ENCODE results near the gene ATP6AP1. TPM values are rescaled to one million over a fixed set of nuclear protein-coding genes. Genes with fewer than 3 reads are reported as not detected.
A peak's percentile ranks its signal among the peaks of the same experiment; 100 is the strongest.

Gene ATP6AP1
- total RNA-seq, 1 donor from 2014 or later: 153 TPM

GRCh38 chrX:154481911-154482601 is 53.6 kb downstream of the ATP6AP1 start:
- Histone ChIP-seq H3K36me3 (ENCODE audit: insufficient read depth, low read length) (no peaks in the 10 kb centered on the region), H3K4me3 (ENCODE audit: insufficient read depth, low read depth, low read length) (no peak overlapping the region), H3K27ac (ENCODE audit: low read depth, low read length) (no peak overlapping the region), H3K27me3 (ENCODE audit: insufficient read depth, low read length) (no peaks in the 10 kb centered on the region), H2AFZ (ENCODE audit: low read depth, low read length) (no peak overlapping the region), H3K9ac (ENCODE audit: low read length) (no peak overlapping the region), H3K4me2 (ENCODE audit: low read length) (no peak overlapping the region), H3K9me3 (ENCODE audit: insufficient read depth, low read depth, low read length) (no peaks in the 10 kb centered on the region), H4K20me1 (ENCODE audit: insufficient read depth, low read length) (no peaks in the 10 kb centered on the region), H3K79me2 (ENCODE audit: insufficient read depth, low read length) (peaks cover 12% of the 10 kb centered on the region), H3K4me1 (ENCODE audit: insufficient read depth, low read length) (peaks cover 9% of the 10 kb centered on the region)
- H3K9me3 Mint-ChIP-seq (ENCODE audit: unreplicated experiment): no peaks in the 10 kb centered on the region
- no peak overlapping the region for H3K4me3 Mint-ChIP-seq (ENCODE audit: unreplicated experiment)
- no peaks in the 10 kb centered on the region for H3K27me3 Mint-ChIP-seq (ENCODE audit: low read depth, unreplicated experiment)
- peaks cover 4% of the 10 kb centered on the region for H3K36me3 Mint-ChIP-seq (ENCODE audit: low read depth, unreplicated experiment)
- no peak overlapping the region for H3K27ac Mint-ChIP-seq (ENCODE audit: unreplicated experiment)
- FAIRE-seq: no peak
- no peak for TF ChIP-seq CTCF (IDR thresholded peaks at IDR 0.05; ENCODE audit: insufficient read depth, low read depth, low read length)
- TF ChIP-seq EZH2 (IDR thresholded peaks at IDR 0.05; ENCODE audit: insufficient read depth, low read length): no peak
- H3K4me1 Mint-ChIP-seq (ENCODE audit: low read depth, unreplicated experiment): no peaks in the 10 kb centered on the region
- no peak for DNase-seq (ENCODE audit: low read depth)

GRCh38 chrX:154482786-154483185 is 54.3 kb downstream of the ATP6AP1 start:
- Histone ChIP-seq H3K4me3 (ENCODE audit: insufficient read depth, low read depth, low read length) (no peak overlapping the region), H3K27ac (ENCODE audit: low read depth, low read length) (no peak overlapping the region), H3K79me2 (ENCODE audit: insufficient read depth, low read length) (peaks cover 13% of the 10 kb centered on the region), H3K4me2 (ENCODE audit: low read length) (no peak overlapping the region), H3K36me3 (ENCODE audit: insufficient read depth, low read length) (no peaks in the 10 kb centered on the region), H3K27me3 (ENCODE audit: insufficient read depth, low read length) (no peaks in the 10 kb centered on the region), H3K4me1 (ENCODE audit: insufficient read depth, low read length) (peaks cover 10% of the 10 kb centered on the region), H3K9ac (ENCODE audit: low read length) (no peak overlapping the region), H4K20me1 (ENCODE audit: insufficient read depth, low read length) (no peaks in the 10 kb centered on the region), H2AFZ (ENCODE audit: low read depth, low read length) (no peak overlapping the region), H3K9me3 (ENCODE audit: insufficient read depth, low read depth, low read length) (no peaks in the 10 kb centered on the region)
- peaks cover 4% of the 10 kb centered on the region for H3K36me3 Mint-ChIP-seq (ENCODE audit: low read depth, unreplicated experiment)
- no peaks in the 10 kb centered on the region for H3K9me3 Mint-ChIP-seq (ENCODE audit: unreplicated experiment)
- FAIRE-seq (no peak), DNase-seq (ENCODE audit: low read depth) (no peak)
- H3K4me1 Mint-ChIP-seq (ENCODE audit: low read depth, unreplicated experiment): no peaks in the 10 kb centered on the region
- no peaks in the 10 kb centered on the region for H3K27me3 Mint-ChIP-seq (ENCODE audit: low read depth, unreplicated experiment)
- no peak overlapping the region for H3K27ac Mint-ChIP-seq (ENCODE audit: unreplicated experiment)
- no peak overlapping the region for H3K4me3 Mint-ChIP-seq (ENCODE audit: unreplicated experiment)
- TF ChIP-seq EZH2 (IDR thresholded peaks at IDR 0.05; ENCODE audit: insufficient read depth, low read length) (no peak), CTCF (IDR thresholded peaks at IDR 0.05; ENCODE audit: insufficient read depth, low read depth, low read length) (no peak)

GRCh38 chrX:154483325-154483724 is 54.8 kb downstream of the ATP6AP1 start:
- Histone ChIP-seq H4K20me1 (ENCODE audit: insufficient read depth, low read length) (no peaks in the 10 kb centered on the region), H3K36me3 (ENCODE audit: insufficient read depth, low read length) (no peaks in the 10 kb centered on the region), H3K4me2 (ENCODE audit: low read length) (no peak overlapping the region), H3K4me1 (ENCODE audit: insufficient read depth, low read length) (peaks cover 10% of the 10 kb centered on the region), H3K9ac (ENCODE audit: low read length) (no peak overlapping the region), H2AFZ (ENCODE audit: low read depth, low read length) (no peak overlapping the region), H3K27ac (ENCODE audit: low read depth, low read length) (no peak overlapping the region), H3K79me2 (ENCODE audit: insufficient read depth, low read length) (peaks cover 15% of the 10 kb centered on the region), H3K9me3 (ENCODE audit: insufficient read depth, low read depth, low read length) (no peaks in the 10 kb centered on the region), H3K4me3 (ENCODE audit: insufficient read depth, low read depth, low read length) (no peak overlapping the region), H3K27me3 (ENCODE audit: insufficient read depth, low read length) (no peaks in the 10 kb centered on the region)
- Mint-ChIP-seq H3K27ac (ENCODE audit: unreplicated experiment) (peak overlapping the region; percentile 50), H3K27me3 (ENCODE audit: low read depth, unreplicated experiment) (no peaks in the 10 kb centered on the region), H3K36me3 (ENCODE audit: low read depth, unreplicated experiment) (peaks cover 4% of the 10 kb centered on the region), H3K4me3 (ENCODE audit: unreplicated experiment) (no peak overlapping the region), H3K4me1 (ENCODE audit: low read depth, unreplicated experiment) (no peaks in the 10 kb centered on the region), H3K9me3 (ENCODE audit: unreplicated experiment) (no peaks in the 10 kb centered on the region)
- TF ChIP-seq EZH2 (IDR thresholded peaks at IDR 0.05; ENCODE audit: insufficient read depth, low read length) (no peak), CTCF (IDR thresholded peaks at IDR 0.05; ENCODE audit: insufficient read depth, low read depth, low read length) (no peak)
- FAIRE-seq (no peak), DNase-seq (ENCODE audit: low read depth) (no peak)
